AG09309 (cell line): ENCODE data around the gene TMEM235.

Experiments
- DNase-seq: peaks from one replicate; pipeline ENCODE4 v3.0.0-alpha.2; 2010; ENCODE audit warnings: low read depth
- H3K4me3 ChIP-seq: 2 replicates; pipeline ENCODE4 v1.5.1; 2011; ENCODE audit warnings: mild to moderate bottlenecking, low read depth, low read length, moderate library complexity; ENCODE audit not compliant: control insufficient read depth
- CTCF ChIP-seq: IDR thresholded peaks from 2 replicates; pipeline ENCODE4 v1.5.1; 2011; ENCODE audit warnings: mild to moderate bottlenecking, low read depth, low read length, inconsistent platforms; ENCODE audit not compliant: insufficient read depth, control insufficient read depth; ENCODE audit errors: missing control alignments

TMEM235 gene

GRCh38 chr17:78186692-78187595 lies 44.5 kb upstream of the TMEM235 start, which contains the start of the genes AFMID and TK1:
AFMID (plus strand) TSS chr17:78187362; CDS start chr17:78187371, 9 bp downstream.
TK1 (minus strand) TSS chr17:78187052; CDS start chr17:78186994, 58 bp downstream.
- DNase-seq = peak; percentile 77
- H3K4me3 ChIP-seq = peak within 1 kb of the TSS; percentile 97
- peak; percentile 79 for TF ChIP-seq CTCF

GRCh38 chr17:78196716-78197115 lies 34.7 kb upstream of the TMEM235 start:
- no peak for TF ChIP-seq CTCF
- no peak overlapping the region for H3K4me3 ChIP-seq
- DNase-seq = no peak

GRCh38 chr17:78197147-78197832 lies 34.1 kb upstream of the TMEM235 start:
- no peak for TF ChIP-seq CTCF
- no peak for DNase-seq
- H3K4me3 ChIP-seq = no peak overlapping the region

GRCh38 chr17:78200451-78200850 lies 31.0 kb upstream of the TMEM235 start:
- no peak overlapping the region for H3K4me3 ChIP-seq
- DNase-seq = no peak
- TF ChIP-seq CTCF = no peak

GRCh38 chr17:78202666-78203065 lies 28.8 kb upstream of the TMEM235 start:
- H3K4me3 ChIP-seq = no peak overlapping the region
- no peak for DNase-seq
- no peak for TF ChIP-seq CTCF

GRCh38 chr17:78204387-78205123 lies 26.9 kb upstream of the TMEM235 start:
- no peak for TF ChIP-seq CTCF
- no peak for DNase-seq
- no peak overlapping the region for H3K4me3 ChIP-seq
